Epithelial cell of esophagus (primary cell): ENCODE measurements around the gene NKAIN2.

Source experiments
- DNase-seq: peaks from one replicate; pipeline ENCODE4 v3.0.0; 2010; ENCODE audit warnings: low read depth
- H3K4me3 ChIP-seq: 2 replicates; pipeline ENCODE4 v1.5.1; 2011; ENCODE audit warnings: mild to moderate bottlenecking, low read length, control low read depth
- CTCF ChIP-seq: IDR thresholded peaks from 2 replicates; pipeline ENCODE4 v1.5.1; 2011; ENCODE audit warnings: low read depth, mild to moderate bottlenecking, low read length, control low read depth, inconsistent platforms; ENCODE audit not compliant: insufficient read depth; ENCODE audit errors: missing control alignments

NKAIN2 gene

GRCh38 chr6:123803504-123804013 is at the start of gene NKAIN2:
Gene NKAIN2 (plus strand): TSS chr6:123803865.
- TF ChIP-seq CTCF: no peak
- DNase-seq: peak; percentile 35

GRCh38 chr6:123759472-123759871 is 44.2 kb upstream of the NKAIN2 start:
- no peak for DNase-seq
- no peak for TF ChIP-seq CTCF
- no peak overlapping the region for H3K4me3 ChIP-seq

More at GRCh38 chr6:123803504-123804013, at the start of gene NKAIN2:
- H3K4me3 ChIP-seq: peak within 1 kb of the TSS; percentile 35

- DNase-seq: no peak
- no peak overlapping the region for H3K4me3 ChIP-seq
- no peak for TF ChIP-seq CTCF
Observed at GRCh38 chr6:123763904-123764303, 39.8 kb upstream of the NKAIN2 start.

GRCh38 chr6:123764722-123765121 is 38.9 kb upstream of the NKAIN2 start:
- no peak overlapping the region for H3K4me3 ChIP-seq
- no peak for DNase-seq
- TF ChIP-seq CTCF: no peak

GRCh38 chr6:123768921-123769320 is 34.7 kb upstream of the NKAIN2 start:
- TF ChIP-seq CTCF: no peak
- no peak overlapping the region for H3K4me3 ChIP-seq
- no peak for DNase-seq

GRCh38 chr6:123769431-123769830 is 34.2 kb upstream of the NKAIN2 start:
- no peak for TF ChIP-seq CTCF
- no peak overlapping the region for H3K4me3 ChIP-seq
- DNase-seq: no peak

GRCh38 chr6:123770247-123770949 is 33.3 kb upstream of the NKAIN2 start:
- no peak for DNase-seq
- TF ChIP-seq CTCF: no peak
- no peak overlapping the region for H3K4me3 ChIP-seq
